Activated gamma-delta T cell treated with anti-CD3 and anti-CD28 coated beads, Interleukin-2, amount 50 U/mL, for 16 hours (primary cell): ENCODE data around the gene AGPAT1.
"Not testable (repeated sequence)": the region's sequence is repeated elsewhere in the genome, so short reads cannot be mapped to it uniquely, and the experiment has no call there.

Experiments used
- DNase-seq: peaks from one replicate; pipeline ENCODE4 v3.0.0-alpha.2; 2020; ENCODE audit warnings: low read depth

Gene AGPAT1

GRCh38 chr6:32186151-32186840 is 10.4 kb upstream of the AGPAT1 start:
- not testable (repeated sequence) for DNase-seq

GRCh38 chr6:32185681-32186131 is 9.8 kb upstream of the AGPAT1 start:
- not testable (repeated sequence) for DNase-seq

- no peak for DNase-seq
These were observed 8.3 kb upstream of the AGPAT1 start, which contains the start of gene AGER for GRCh38 chr6:32184084-32184640. TSS of gene AGER (minus strand) at chr6:32184253. CDS start at chr6:32184222, 31 bp downstream.

GRCh38 chr6:32183483-32184083 is 7.7 kb upstream of the AGPAT1 start:
- DNase-seq: no peak

GRCh38 chr6:32183030-32183429 is 7.1 kb upstream of the AGPAT1 start:
- no peak for DNase-seq

GRCh38 chr6:32182555-32182981 is 6.7 kb upstream of the AGPAT1 start:
- no peak for DNase-seq

- no peak for DNase-seq
These were observed 6.1 kb upstream of the AGPAT1 start for GRCh38 chr6:32181915-32182529.

- DNase-seq: no peak
These were observed 5.3 kb upstream of the AGPAT1 start for GRCh38 chr6:32181148-32181702.

- no peak for DNase-seq
These were observed 4.0 kb upstream of the AGPAT1 start for GRCh38 chr6:32179766-32180405.

- DNase-seq: no peak
These were observed 2.9 kb upstream of the AGPAT1 start for GRCh38 chr6:32178547-32179440.

GRCh38 chr6:32177788-32178546 is 2.1 kb upstream of the AGPAT1 start, which contains the start of gene RNF5:
TSS of gene RNF5 (plus strand) at chr6:32178405. CDS start at chr6:32178512, 107 bp downstream.
- DNase-seq: peak; percentile 91

- DNase-seq: no peak
These were observed 1.4 kb upstream of the AGPAT1 start for GRCh38 chr6:32177183-32177787.

- DNase-seq: no peak
These were observed 745 bp upstream of the AGPAT1 start for GRCh38 chr6:32176476-32177182.

- no peak for DNase-seq
These were observed 568 bp downstream of the AGPAT1 start for GRCh38 chr6:32175322-32175710.

- no peak for DNase-seq
These were observed 1.5 kb downstream of the AGPAT1 start for GRCh38 chr6:32174416-32174815.

- DNase-seq: no peak
These were observed 2.7 kb downstream of the AGPAT1 start for GRCh38 chr6:32173051-32173727.

GRCh38 chr6:32171234-32171633 is 4.7 kb downstream of the AGPAT1 start:
- DNase-seq: no peak

GRCh38 chr6:32170294-32170693 is 5.6 kb downstream of the AGPAT1 start:
- DNase-seq: no peak
